PFSK-1 (cell line): ENCODE measurements around the gene SSPN.

Experiments
- FOXP2 ChIP-seq: optimal IDR thresholded peaks from 2 replicates; pipeline ENCODE3; 2011; ENCODE audit warnings: borderline replicate concordance, control low read depth, inconsistent platforms; ENCODE audit not compliant: insufficient read depth; ENCODE audit errors: extremely low read length, extremely low read depth
- POLR2AphosphoS5 ChIP-seq: IDR thresholded peaks from 2 replicates; pipeline ENCODE4 v1.6.1; 2012; ENCODE audit warnings: low read depth, mild to moderate bottlenecking, control low read depth, low read length, moderate library complexity
- REST ChIP-seq, 2 experiments: IDR thresholded peaks; 2 replicates each; pipeline versions ENCODE4 v1.6.1 to v1.8.0; 2011 to 2012; ENCODE audit warnings: low read depth in 2 of 2, low read length in 2 of 2, control low read depth in 1 of 2, inconsistent platforms in 1 of 2, mild to moderate bottlenecking in 1 of 2, moderate library complexity in 1 of 2; ENCODE audit not compliant: insufficient read depth in 1 of 2
- SIN3A ChIP-seq: IDR thresholded peaks from 2 replicates; pipeline ENCODE4 v1.6.1; 2012; ENCODE audit warnings: mild to moderate bottlenecking, low read length, moderate library complexity, borderline replicate concordance; ENCODE audit not compliant: insufficient read depth
- TAF1 ChIP-seq: IDR thresholded peaks from 2 replicates; pipeline ENCODE4 v1.6.1; 2012; ENCODE audit warnings: low read length, control low read depth, borderline replicate concordance; ENCODE audit not compliant: insufficient read depth

The SSPN gene

DNA sequence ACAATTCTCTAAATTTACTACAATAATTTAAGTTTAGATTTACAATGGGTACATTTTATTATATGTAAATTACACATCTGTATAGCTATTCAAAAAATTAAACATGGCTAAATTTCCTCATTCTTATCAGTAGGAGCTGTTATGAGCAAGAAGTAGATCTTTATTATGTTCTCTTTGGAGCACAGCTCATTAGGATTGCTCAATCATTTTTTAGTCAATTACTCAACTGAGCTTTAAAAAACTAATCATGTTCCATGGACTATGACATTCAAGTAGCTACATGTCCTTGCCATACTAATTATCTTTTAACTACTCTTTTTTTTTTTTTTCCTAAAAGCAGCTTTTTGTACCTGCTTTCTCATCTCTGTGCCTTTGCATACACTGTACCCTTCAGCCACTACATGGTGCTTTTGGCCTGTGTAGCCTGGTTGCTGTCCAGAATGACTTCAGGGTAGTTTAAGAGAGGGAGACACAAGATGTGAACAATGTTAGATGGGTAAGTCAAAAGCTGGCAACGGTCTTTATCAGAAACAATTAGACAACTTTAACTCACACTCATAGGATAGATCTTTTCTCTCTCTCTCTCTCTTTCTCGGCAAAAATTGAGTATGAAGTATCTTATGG lies 69.0 kb downstream of the SSPN start:
- TF ChIP-seq REST (IDR thresholded peaks at IDR 0.05; ENCODE audit: insufficient read depth in 1 of 2, low read depth in 2 of 2, low read length in 2 of 2) (no peak), FOXP2 (no peak), TAF1 (no peak), SIN3A (no peak), POLR2AphosphoS5 (no peak)

DNA sequence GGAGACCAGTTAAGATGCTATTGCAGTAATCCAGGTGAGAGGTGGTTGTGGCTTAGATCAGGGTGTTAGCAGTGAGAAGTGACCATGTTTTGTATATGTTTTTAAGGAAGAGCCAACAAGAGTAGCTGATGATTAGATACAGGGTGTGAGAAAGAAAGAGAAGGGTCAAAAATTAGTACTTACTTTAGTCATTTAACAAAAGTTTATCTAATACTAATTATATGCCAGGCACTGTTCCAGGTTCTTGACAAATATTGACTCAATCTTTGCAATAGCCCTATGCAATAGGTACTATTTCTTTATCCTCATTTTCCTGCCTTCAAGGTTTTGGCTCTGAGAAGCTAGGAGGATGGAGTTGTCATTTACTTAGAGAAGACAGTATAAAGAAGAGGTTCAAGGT lies 70.2 kb downstream of the SSPN start:
- TF ChIP-seq POLR2AphosphoS5, result no peak
- no peak for TF ChIP-seq SIN3A
- TF ChIP-seq FOXP2, result no peak

GRCh38 chr12:26266881-26267280 lies 71.5 kb downstream of the SSPN start:
- no peak for TF ChIP-seq REST (IDR thresholded peaks at IDR 0.05; ENCODE audit: insufficient read depth in 1 of 2, low read depth in 2 of 2, low read length in 2 of 2)
- no peak for TF ChIP-seq TAF1
- no peak for TF ChIP-seq FOXP2
- no peak for TF ChIP-seq SIN3A

- TF ChIP-seq SIN3A, result no peak
- no peak for TF ChIP-seq REST (IDR thresholded peaks at IDR 0.05; ENCODE audit: insufficient read depth in 1 of 2, low read depth in 2 of 2, low read length in 2 of 2)
- TF ChIP-seq TAF1, result no peak
- no peak for TF ChIP-seq POLR2AphosphoS5
- TF ChIP-seq FOXP2, result no peak
Measured at GRCh38 chr12:26268841-26269561, 73.6 kb downstream of the SSPN start.

DNA sequence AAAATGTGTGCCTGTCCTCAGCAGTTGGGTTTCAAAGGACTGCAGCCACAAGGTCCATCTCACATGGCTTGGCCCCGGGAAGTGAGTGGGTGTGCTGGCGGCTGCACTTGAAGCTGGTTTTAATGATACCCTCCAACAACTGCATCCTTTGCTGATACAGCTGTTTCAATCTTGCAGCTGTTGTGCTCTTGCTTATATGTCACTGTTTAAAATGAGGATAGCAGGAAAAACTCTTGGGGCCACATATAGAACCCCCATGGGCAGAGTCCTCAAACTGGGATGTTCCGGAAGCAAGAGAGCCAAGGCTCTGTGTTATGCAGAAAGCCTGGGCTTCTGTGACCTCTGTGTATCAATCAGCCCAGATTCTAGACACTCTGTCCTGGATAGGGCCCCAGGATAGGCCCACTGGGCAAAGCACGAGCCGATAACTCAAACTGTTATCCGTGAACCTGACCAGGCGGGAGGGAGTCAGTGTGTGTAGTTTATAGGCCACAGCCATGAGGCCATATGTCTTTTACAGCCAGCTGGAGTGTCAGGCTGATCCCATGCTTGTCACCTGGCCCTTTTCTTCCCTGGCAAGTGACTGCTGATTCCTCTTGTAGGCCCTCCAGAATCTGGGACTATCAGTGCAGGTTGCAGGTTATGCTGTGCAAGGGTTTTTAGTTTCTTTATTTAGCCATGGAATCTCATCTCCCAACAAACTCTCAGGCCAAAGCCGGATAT lies 74.3 kb downstream of the SSPN start:
- no peak for TF ChIP-seq SIN3A
- TF ChIP-seq REST (IDR thresholded peaks at IDR 0.05; ENCODE audit: insufficient read depth in 1 of 2, low read depth in 2 of 2, low read length in 2 of 2), result no peak
- TF ChIP-seq FOXP2, result no peak
- TF ChIP-seq POLR2AphosphoS5, result no peak
- TF ChIP-seq TAF1, result no peak
